Thoracic aorta (tissue), 2 donors: ENCODE measurements around the gene CNTNAP2. TPM values are rescaled to one million over a fixed set of nuclear protein-coding genes. Genes with fewer than 3 reads are reported as not detected.

Experiments used
- ATAC-seq: fragments of 150-250 bp; one replicate; pipeline ENCODE4 v1.8.0; 2017; ENCODE audit warnings: low read depth; ENCODE audit not compliant: insufficient number of reproducible peaks, low FRiP score
- DNase-seq: peaks from one replicate; pipeline ENCODE4 v3.0.0-alpha.2; 2020; ENCODE audit warnings: low spot score
- H3K27ac ChIP-seq, 2 donors: fragments of 200-600 bp; sonication (generic); 1 replicate in 1 of 2; 2 replicates in 1 of 2; pipeline ENCODE4 v1.5.1; 2016; ENCODE audit warnings: mild to moderate bottlenecking in 2 of 2, moderate library complexity in 2 of 2
- H3K27me3 ChIP-seq: fragments of 200-600 bp; sonication (generic); replicated peaks from 2 replicates; pipeline ENCODE4 v1.6.0; 2016; ENCODE audit warnings: mild to moderate bottlenecking; ENCODE audit not compliant: insufficient read depth
- H3K36me3 ChIP-seq: fragments of 200-600 bp; sonication (generic); one replicate; pipeline ENCODE4 v1.5.1; 2016
- H3K4me1 ChIP-seq, 2 donors: fragments of 200-600 bp; sonication (generic); 1 replicate in 1 of 2; 2 replicates in 1 of 2; pipeline versions ENCODE4 v1.5.1 to v1.6.0; 2016; ENCODE audit warnings: low read depth in 2 of 2, mild to moderate bottlenecking in 1 of 2; ENCODE audit not compliant: control insufficient read depth in 1 of 2
- H3K4me3 ChIP-seq: fragments of 200-600 bp; sonication (generic); 2 replicates; pipeline ENCODE4 v1.5.1; 2016; ENCODE audit warnings: mild to moderate bottlenecking
- H3K9me3 ChIP-seq: fragments of 200-600 bp; sonication (generic); 2 replicates; pipeline ENCODE4 v1.5.1; 2016
- total RNA-seq, 2 donors: library from RNA; depleted of rRNA; stranded (reverse); fragments of >200 nt; gene quantifications; one replicate each; pipeline versions ENCODE4 v1.1.0 to v1.2.3, GENCODE V29; 2016
- TF ChIP-seq, protein P1 (sequence below): fragments of 200-600 bp; sonication (generic); IDR thresholded peaks from one replicate; pipeline ENCODE4 v1.5.1; 2019; ENCODE audit warnings: antibody characterized with exemption

The CNTNAP2 gene
- total RNA-seq, 2 donors from 2014 or later = not detected

DNA sequence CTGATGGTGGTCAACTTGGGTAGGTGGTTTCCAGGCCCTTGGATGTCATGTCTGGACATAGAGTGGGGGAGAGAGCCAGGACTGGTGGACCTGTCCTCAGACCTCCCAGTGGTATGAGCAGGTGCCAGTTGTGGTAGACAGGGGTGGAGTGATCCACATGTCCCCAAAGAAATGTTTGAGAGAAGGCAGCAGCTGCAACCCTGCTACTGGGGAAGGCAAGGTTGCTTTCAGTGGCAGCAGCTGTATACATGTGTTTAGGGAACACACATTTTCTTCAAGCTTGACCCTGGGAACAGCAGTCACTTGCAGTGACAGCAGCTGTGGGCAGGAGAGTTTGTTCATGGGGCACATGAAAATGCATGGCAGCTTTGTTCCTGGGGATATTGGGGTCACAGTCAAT lies 1591.3 kb downstream of the CNTNAP2 start:
- Histone ChIP-seq H3K36me3 (no peaks in the 10 kb centered on the region), H3K9me3 (peaks cover 12% of the 10 kb centered on the region), H3K27ac (no peak overlapping the region), H3K4me3 (no peak overlapping the region), H3K27me3 (no peaks in the 10 kb centered on the region), H3K4me1 (no peaks in the 10 kb centered on the region)
- TF ChIP-seq, protein P1, sequence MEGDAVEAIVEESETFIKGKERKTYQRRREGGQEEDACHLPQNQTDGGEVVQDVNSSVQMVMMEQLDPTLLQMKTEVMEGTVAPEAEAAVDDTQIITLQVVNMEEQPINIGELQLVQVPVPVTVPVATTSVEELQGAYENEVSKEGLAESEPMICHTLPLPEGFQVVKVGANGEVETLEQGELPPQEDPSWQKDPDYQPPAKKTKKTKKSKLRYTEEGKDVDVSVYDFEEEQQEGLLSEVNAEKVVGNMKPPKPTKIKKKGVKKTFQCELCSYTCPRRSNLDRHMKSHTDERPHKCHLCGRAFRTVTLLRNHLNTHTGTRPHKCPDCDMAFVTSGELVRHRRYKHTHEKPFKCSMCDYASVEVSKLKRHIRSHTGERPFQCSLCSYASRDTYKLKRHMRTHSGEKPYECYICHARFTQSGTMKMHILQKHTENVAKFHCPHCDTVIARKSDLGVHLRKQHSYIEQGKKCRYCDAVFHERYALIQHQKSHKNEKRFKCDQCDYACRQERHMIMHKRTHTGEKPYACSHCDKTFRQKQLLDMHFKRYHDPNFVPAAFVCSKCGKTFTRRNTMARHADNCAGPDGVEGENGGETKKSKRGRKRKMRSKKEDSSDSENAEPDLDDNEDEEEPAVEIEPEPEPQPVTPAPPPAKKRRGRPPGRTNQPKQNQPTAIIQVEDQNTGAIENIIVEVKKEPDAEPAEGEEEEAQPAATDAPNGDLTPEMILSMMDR = no peak
- DNase-seq (no peak), ATAC-seq (peak; percentile 37)

GRCh38 chr7:147708871-147709270 lies 1592.3 kb downstream of the CNTNAP2 start:
- TF ChIP-seq, protein P1 = no peak
- Histone ChIP-seq H3K27me3 (no peaks in the 10 kb centered on the region), H3K36me3 (no peaks in the 10 kb centered on the region), H3K27ac (no peak overlapping the region), H3K4me1 (no peaks in the 10 kb centered on the region), H3K4me3 (no peak overlapping the region), H3K9me3 (peaks cover 12% of the 10 kb centered on the region)
- ATAC-seq (no peak), DNase-seq (no peak)

GRCh38 chr7:147711447-147711846 lies 1594.8 kb downstream of the CNTNAP2 start:
- H3K36me3 ChIP-seq = no peaks in the 10 kb centered on the region
- no peak overlapping the region for H3K27ac ChIP-seq
- peaks cover 7% of the 10 kb centered on the region for H3K9me3 ChIP-seq
- DNase-seq (no peak), ATAC-seq (no peak)
- H3K4me1 ChIP-seq = no peaks in the 10 kb centered on the region
- TF ChIP-seq, protein P1 = no peak
- H3K27me3 ChIP-seq = no peaks in the 10 kb centered on the region
- H3K4me3 ChIP-seq = no peak overlapping the region

DNA sequence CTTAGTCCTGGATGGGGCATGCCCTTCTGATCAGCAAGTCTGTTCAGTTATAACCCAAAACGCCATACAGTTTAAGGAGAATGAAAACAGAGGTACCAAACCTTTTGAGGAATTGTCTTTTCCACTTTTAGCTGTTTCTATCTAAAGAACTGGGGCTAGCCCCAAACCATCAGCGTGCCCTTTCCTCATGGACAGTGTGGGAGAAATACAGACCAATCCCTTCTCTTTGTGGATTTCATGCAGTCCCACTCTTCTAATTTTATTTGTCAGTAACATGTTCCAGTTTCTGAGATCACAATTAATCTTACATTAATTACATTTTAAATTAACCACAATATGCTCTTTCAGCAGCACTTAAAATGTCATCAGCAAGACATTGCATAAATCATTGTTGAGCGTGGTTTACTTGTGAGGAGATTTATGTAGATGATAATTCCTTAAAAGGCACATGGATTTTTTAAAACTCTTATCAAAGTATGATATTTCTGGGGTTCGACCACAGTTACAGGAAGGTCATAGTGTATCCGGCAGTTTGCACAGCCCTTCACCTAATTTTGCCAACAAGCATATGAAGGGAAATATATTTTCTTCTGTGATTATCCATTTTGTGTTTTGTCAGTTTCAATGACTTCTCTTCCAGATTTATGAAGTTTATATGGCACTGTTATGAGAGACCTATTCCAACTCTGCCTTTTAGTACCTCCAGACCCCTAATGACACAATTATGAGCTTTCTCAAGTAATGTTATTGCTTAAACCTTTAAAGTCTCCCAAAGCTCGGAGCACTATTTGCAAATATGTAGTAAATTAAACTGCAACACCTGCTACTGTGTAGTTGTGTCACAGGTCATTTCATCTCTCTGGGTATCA lies 1605.6 kb downstream of the CNTNAP2 start:
- H3K9me3 ChIP-seq = peaks cover 2% of the 10 kb centered on the region
- no peak overlapping the region for H3K27ac ChIP-seq
- H3K4me3 ChIP-seq = no peak overlapping the region
- H3K4me1 ChIP-seq = no peaks in the 10 kb centered on the region
- H3K27me3 ChIP-seq = no peaks in the 10 kb centered on the region
- H3K36me3 ChIP-seq = no peaks in the 10 kb centered on the region
- TF ChIP-seq, protein P1 = no peak
- ATAC-seq = no peak
- DNase-seq = no peak

GRCh38 chr7:147723536-147723935 lies 1606.9 kb downstream of the CNTNAP2 start:
- Histone ChIP-seq H3K27ac (no peak overlapping the region), H3K9me3 (no peaks in the 10 kb centered on the region), H3K4me3 (no peak overlapping the region), H3K36me3 (no peaks in the 10 kb centered on the region), H3K27me3 (no peaks in the 10 kb centered on the region), H3K4me1 (no peaks in the 10 kb centered on the region)
- TF ChIP-seq, protein P1 = no peak
- DNase-seq (no peak), ATAC-seq (no peak)
